HG03565 (cell line): ENCODE data around the gene ANO2.

Experiments used
- ATAC-seq: cut with Tn5 transposase; IDR thresholded peaks from one replicate; pipeline ENCODE4 v1.9.1; 2021; ENCODE audit warnings: mild to moderate bottlenecking, moderate library complexity; ENCODE audit not compliant: unreplicated experiment

The ANO2 gene

GRCh38 chr12:5627053-5627630 is 317.9 kb downstream of the ANO2 start:
- no peak for ATAC-seq

GRCh38 chr12:5626151-5626550 is 318.9 kb downstream of the ANO2 start:
- no peak for ATAC-seq

- no peak for ATAC-seq
Measured at GRCh38 chr12:5624486-5625272, 320.4 kb downstream of the ANO2 start.

GRCh38 chr12:5623411-5623810 is 321.6 kb downstream of the ANO2 start:
- ATAC-seq, result no peak

GRCh38 chr12:5622280-5622679 is 322.8 kb downstream of the ANO2 start:
- ATAC-seq, result no peak

- no peak for ATAC-seq
Measured at GRCh38 chr12:5621329-5621728, 323.7 kb downstream of the ANO2 start.

GRCh38 chr12:5620896-5621295 is 324.2 kb downstream of the ANO2 start:
- no peak for ATAC-seq

GRCh38 chr12:5619628-5620027 is 325.4 kb downstream of the ANO2 start:
- no peak for ATAC-seq

- ATAC-seq, result no peak
Measured at GRCh38 chr12:5616854-5617253, 328.2 kb downstream of the ANO2 start.

- ATAC-seq, result no peak
Measured at GRCh38 chr12:5615760-5616159, 329.3 kb downstream of the ANO2 start.

GRCh38 chr12:5614256-5614655 is 330.8 kb downstream of the ANO2 start:
- no peak for ATAC-seq

GRCh38 chr12:5612556-5613410 is 332.3 kb downstream of the ANO2 start:
- no peak for ATAC-seq

- ATAC-seq, result no peak
Measured at GRCh38 chr12:5611162-5611561, 333.9 kb downstream of the ANO2 start.

- no peak for ATAC-seq
Measured at GRCh38 chr12:5599378-5599777, 345.7 kb downstream of the ANO2 start.

GRCh38 chr12:5593998-5594397 is 351.1 kb downstream of the ANO2 start:
- ATAC-seq, result no peak

- no peak for ATAC-seq
Measured at GRCh38 chr12:5593086-5593485, 352.0 kb downstream of the ANO2 start.

- no peak for ATAC-seq
Measured at GRCh38 chr12:5592310-5592709, 352.7 kb downstream of the ANO2 start.

GRCh38 chr12:5590316-5590715 is 354.7 kb downstream of the ANO2 start:
- no peak for ATAC-seq

GRCh38 chr12:5589054-5589453 is 356.0 kb downstream of the ANO2 start:
- no peak for ATAC-seq

GRCh38 chr12:5588591-5588990 is 356.5 kb downstream of the ANO2 start:
- no peak for ATAC-seq

- ATAC-seq, result no peak
Measured at GRCh38 chr12:5588176-5588575, 356.9 kb downstream of the ANO2 start.

GRCh38 chr12:5587711-5588121 is 357.3 kb downstream of the ANO2 start:
- ATAC-seq, result no peak
